K562 (cell line): ENCODE measurements around the gene MYO18A. TPM values are rescaled to one million over a fixed set of nuclear protein-coding genes. Genes with fewer than 3 reads are reported as not detected.
A peak's percentile ranks its signal among the peaks of the same experiment; 100 is the strongest.

Experiments used
- ATAC-seq: fragments of 200-7000 bp; cut with Tn5 transposase; 3 replicates; pipeline ENCODE4 v1.9.1; 2020; ENCODE audit warnings: moderate library complexity
- BruUV-seq: library from RNA; stranded (reverse); fragments of 400-500 nt; replicated peaks from 2 replicates; lab custom pipeline; 2021; lab: Mats Ljungman, UMichigan
- CTCF ChIA-PET: fragments of 300-600 bp; formaldehyde crosslinking; extraction: SDS; loops from one replicate; lab custom pipeline; 2021; ENCODE audit warnings: low intra/inter-chr PET ratio; lab: Yijun Ruan, JAX
- POLR2A ChIA-PET: fragments of 300-600, 350-650 bp; sonication (Branson Sonifier 250); formaldehyde crosslinking; extraction: SDS; loops from one replicate; lab custom pipeline; 2021; ENCODE audit warnings: antibody characterized with exemption, inconsistent platforms; lab: Yijun Ruan, JAX
- DNase-seq, 4 experiments: peaks; one replicate each; pipeline versions ENCODE4 v3.0.0 to v3.0.0-alpha.2; 2011 to 2018; ENCODE audit warnings: low spot score in 3 of 4, mixed read lengths in 3 of 4; ENCODE audit errors: extremely low read depth in 1 of 4
- FAIRE-seq: peaks from 2 replicates; lab custom pipeline; 2011; peaks lifted over from hg19 to GRCh38; lab: Jason Lieb, UNC
- H2AFZ ChIP-seq: 2 replicates; pipeline ENCODE4 v1.6.0; 2011; ENCODE audit warnings: low read depth, low read length, control low read depth, inconsistent platforms
- H3K27ac ChIP-seq: fragments of 200-600 bp; 3 replicates; pipeline ENCODE4 v1.8.0; 2011; ENCODE audit warnings: low read depth, mild to moderate bottlenecking, control low read depth, inconsistent platforms, low read length, moderate library complexity, mixed read lengths; ENCODE audit errors: extremely low read depth
- H3K27me3 ChIP-seq, 2 experiments: fragments of 300-600 bp in 1 of 2; 2 replicates in 1 of 2; 3 replicates in 1 of 2; pipeline versions ENCODE4 v1.6.0 to v1.8.0; 2011; ENCODE audit warnings: inconsistent platforms in 2 of 2, low read length in 2 of 2, mild to moderate bottlenecking in 1 of 2, mixed read lengths in 1 of 2, moderate library complexity in 1 of 2; ENCODE audit not compliant: control insufficient read depth in 2 of 2, insufficient read depth in 2 of 2
- H3K36me3 ChIP-seq: fragments of 300-600 bp; 3 replicates; pipeline ENCODE4 v1.8.0; 2011; ENCODE audit warnings: mild to moderate bottlenecking, low read length, inconsistent platforms; ENCODE audit not compliant: control insufficient read depth, insufficient read depth
- H3K4me1 ChIP-seq, 2 experiments: fragments of 200-600 bp in 1 of 2; replicated peaks in 1 of 2; 2 replicates in 1 of 2; 3 replicates in 1 of 2; pipeline versions ENCODE4 v1.5.1 to v1.8.0; 2011; ENCODE audit warnings: inconsistent platforms in 2 of 2, low read length in 2 of 2, mild to moderate bottlenecking in 1 of 2, mixed read lengths in 1 of 2, moderate library complexity in 1 of 2; ENCODE audit not compliant: control insufficient read depth in 2 of 2, insufficient read depth in 2 of 2
- H3K4me2 ChIP-seq: 2 replicates; pipeline ENCODE4 v1.6.1; 2011; ENCODE audit warnings: low read length, control low read depth, inconsistent platforms, mixed read lengths; ENCODE audit not compliant: insufficient read depth
- H3K4me3 ChIP-seq: fragments of 200-600 bp; sonication (generic), shearing (Covaris generic); 2 replicates; pipeline ENCODE4 v1.5.1; 2016; ENCODE audit warnings: control low read depth, inconsistent platforms
- H3K79me2 ChIP-seq: fragments of 200-600 bp; 3 replicates; pipeline ENCODE4 v1.8.0; 2011; ENCODE audit warnings: low read length, inconsistent platforms; ENCODE audit not compliant: control insufficient read depth, insufficient read depth
- H3K9ac ChIP-seq, 2 experiments: 2 replicates each; pipeline versions ENCODE4 v1.6.0 to v1.6.1; 2011; ENCODE audit warnings: low read depth in 2 of 2, low read length in 2 of 2, control low read depth in 1 of 2, inconsistent platforms in 1 of 2, mild to moderate bottlenecking in 1 of 2, mixed read lengths in 1 of 2; ENCODE audit not compliant: insufficient read depth in 1 of 2
- H3K9me1 ChIP-seq: one replicate; pipeline ENCODE4 v1.6.0; 2011; ENCODE audit warnings: inconsistent platforms, mild to moderate bottlenecking, low read length, moderate library complexity; ENCODE audit not compliant: control insufficient read depth, insufficient read depth
- H3K9me3 ChIP-seq: replicated peaks from 2 replicates; pipeline ENCODE4 v1.5.1; 2011; ENCODE audit warnings: low read depth, low read length, inconsistent platforms; ENCODE audit not compliant: control insufficient read depth, insufficient read depth
- H4K20me1 ChIP-seq: replicated peaks from 2 replicates; pipeline ENCODE4 v1.6.1; 2011; ENCODE audit warnings: low read length, inconsistent platforms, mixed read lengths; ENCODE audit not compliant: control insufficient read depth, insufficient read depth
- BHLHE40 ChIP-seq: IDR thresholded peaks from 2 replicates; pipeline ENCODE4 v1.6.1; 2011; ENCODE audit warnings: low read length, improper control_type of control experiment
- BMI1 ChIP-seq: fragments of 150-350 bp; IDR thresholded peaks from 2 replicates; pipeline ENCODE4 v1.6.1; 2014; ENCODE audit warnings: low read length
- CHD1 ChIP-seq: fragments of 200-600 bp; sonication (generic); IDR thresholded peaks from one replicate; pipeline ENCODE4 v1.6.1; 2012; ENCODE audit warnings: mild to moderate bottlenecking, moderate library complexity, low read length, inconsistent platforms
- GATAD2B ChIP-seq: fragments of 450-650 bp; IDR thresholded peaks from 2 replicates; pipeline ENCODE4 v1.6.1; 2017; ENCODE audit warnings: mild to moderate bottlenecking, borderline replicate concordance
- HES1 ChIP-seq: fragments of 450-650 bp; IDR thresholded peaks from 2 replicates; pipeline ENCODE4 v1.6.1; 2016; ENCODE audit warnings: low read depth, mild to moderate bottlenecking, moderate library complexity
- JUND ChIP-seq, 2 experiments: IDR thresholded peaks; 2 replicates in 1 of 2; 3 replicates in 1 of 2; pipeline ENCODE4 v1.6.1; 2011; ENCODE audit warnings: borderline replicate concordance in 2 of 2, low read depth in 2 of 2, low read length in 2 of 2, improper control_type of control experiment in 1 of 2, missing biosample characterization in 1 of 2, missing genetic modification characterization in 1 of 2, missing genetic modification reagents in 1 of 2
- MTF1 ChIP-seq: fragments of 250-450 bp; sonication (Bioruptor Pico); IDR thresholded peaks from 2 replicates; pipeline ENCODE4 v1.9.0; 2021; ENCODE audit warnings: moderate library complexity, mild to moderate bottlenecking, inconsistent platforms, borderline replicate concordance
- PHF8 ChIP-seq: fragments of 200-600 bp; sonication (generic); IDR thresholded peaks from 2 replicates; pipeline ENCODE4 v1.6.1; 2012; ENCODE audit warnings: mixed run types, mild to moderate bottlenecking, inconsistent platforms, low read length, moderate library complexity, borderline replicate concordance
- SNAPC5 ChIP-seq: fragments of 250-450 bp; sonication (Bioruptor Pico); IDR thresholded peaks from 2 replicates; pipeline ENCODE4 v1.8.0; 2021; ENCODE audit warnings: moderate library complexity, mild to moderate bottlenecking, inconsistent platforms
- SUPT5H ChIP-seq: fragments of 450-650 bp; IDR thresholded peaks from 2 replicates; pipeline ENCODE4 v1.6.1; 2016
- TOE1 ChIP-seq, 2 experiments: fragments of 450-650 bp in 1 of 2; sonication (generic) in 1 of 2; formaldehyde crosslinking in 1 of 2; IDR thresholded peaks; 2 replicates each; pipeline versions ENCODE4 v1.7.1 to v1.8.0; 2016 to 2022; ENCODE audit warnings: borderline replicate concordance in 2 of 2, mild to moderate bottlenecking in 2 of 2, antibody characterized with exemption in 1 of 2, inconsistent platforms in 1 of 2, low read depth in 1 of 2, missing genetic modification reagents in 1 of 2, moderate library complexity in 1 of 2
- XRCC5 ChIP-seq: fragments of 200-400 bp; formaldehyde crosslinking; IDR thresholded peaks from 2 replicates; pipeline ENCODE4 v1.6.1; 2017; ENCODE audit warnings: low read depth, mild to moderate bottlenecking, low read length
- ZNF224 ChIP-seq: sonication (generic); formaldehyde crosslinking; IDR thresholded peaks from 2 replicates; pipeline ENCODE4 v1.8.0; 2022; ENCODE audit warnings: mild to moderate bottlenecking, missing genetic modification reagents
- ZNF444 ChIP-seq: fragments of 250-450 bp; sonication (Bioruptor Pico); IDR thresholded peaks from 2 replicates; pipeline ENCODE4 v1.4.0; 2020; ENCODE audit warnings: mild to moderate bottlenecking, moderate library complexity
- ZNF785 ChIP-seq: fragments of 250-450 bp; sonication (Bioruptor Pico); IDR thresholded peaks from 2 replicates; pipeline ENCODE4 v1.4.0; 2020; ENCODE audit warnings: mild to moderate bottlenecking
- WGBS: fragments of 100-300 bp; shearing (Covaris generic); methylation state at CpG from one replicate; pipeline ENCODE4 v1.1.6; 2016; ENCODE audit warnings: low coverage, mixed read lengths; ENCODE audit not compliant: insufficient coverage; ENCODE audit errors: missing lambda C conversion rate; 5-methylcytosine and 5-hydroxymethylcytosine counted together
- in situ Hi-C: fragments of 300-500 bp; cut with MboI; formaldehyde crosslinking; loops from 4 replicates; pipeline ENCODE4 v1.15.0; 2018; ENCODE audit warnings: inconsistent platforms, mixed read lengths
- intact Hi-C: fragments of 100-400 bp; cut with micrococcal nuclease; formaldehyde crosslinking; loops from 2 replicates; pipeline ENCODE4 v1.14.2; 2022
- polyA plus RNA-seq, 8 experiments: library from polyadenylated mRNA; depleted of rRNA in 4 of 8; stranded (reverse) in 5 of 8; unstranded in 3 of 8; fragments of >200 nt; fragmentation: Nextera tagmentation in 2 of 8; fragmentation: Illumina TruSeq in 1 of 8; extraction: Ambion mirVana in 2 of 8; extraction: Trizol in 1 of 8; gene quantifications; 2 replicates each; pipeline versions ENCODE4 v1.2.1 to v1.2.3, GENCODE V29; 2011 to 2014; ENCODE audit warnings: inconsistent platforms in 1 of 8, missing spikeins in 1 of 8
- total RNA-seq, 7 experiments: library from RNA; depleted of rRNA in 6 of 7; stranded (reverse); fragments of >200 nt in 6 of 7; fragmentation: Illumina TruSeq in 2 of 7; extraction: Trizol in 2 of 7; gene quantifications; 2 replicates each; pipeline versions ENCODE4 v1.2.1 to v1.2.3, GENCODE V29; 2011 to 2021; ENCODE audit warnings: low replicate concordance in 1 of 7
- TF ChIP-seq, protein P1 (sequence below): sonication (generic); formaldehyde crosslinking; IDR thresholded peaks from 2 replicates; pipeline ENCODE4 v1.8.0; 2022; ENCODE audit warnings: missing genetic modification reagents, mild to moderate bottlenecking, moderate library complexity, borderline replicate concordance
- TF ChIP-seq, protein P2 (sequence below): sonication (generic); formaldehyde crosslinking; IDR thresholded peaks from 2 replicates; pipeline ENCODE4 v1.8.0; 2022; ENCODE audit warnings: missing genetic modification reagents, mild to moderate bottlenecking, borderline replicate concordance

Gene MYO18A
- total and polyA plus RNA-seq, 9 of the 15 experiments (the other 6 are each of a cell fraction or from before 2014, with no cell fraction given): 2.5 to 65.4 (median 17.1) TPM

GRCh38 chr17:29131814-29132682 is 48.1 kb downstream of the MYO18A start (continued):
- TF ChIP-seq, protein P1, sequence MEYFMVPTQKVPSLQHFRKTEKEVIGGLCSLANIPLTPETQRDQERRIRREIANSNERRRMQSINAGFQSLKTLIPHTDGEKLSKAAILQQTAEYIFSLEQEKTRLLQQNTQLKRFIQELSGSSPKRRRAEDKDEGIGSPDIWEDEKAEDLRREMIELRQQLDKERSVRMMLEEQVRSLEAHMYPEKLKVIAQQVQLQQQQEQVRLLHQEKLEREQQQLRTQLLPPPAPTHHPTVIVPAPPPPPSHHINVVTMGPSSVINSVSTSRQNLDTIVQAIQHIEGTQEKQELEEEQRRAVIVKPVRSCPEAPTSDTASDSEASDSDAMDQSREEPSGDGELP (CRISPR knock-in tag): peak; percentile 13; the same call in 1 of the 2 replicates
- TF ChIP-seq JUND (IDR thresholded peaks at IDR 0.05; ENCODE audit: borderline replicate concordance, low read depth, low read length) (peak; percentile 26; the same call in 1 of the 2 replicates), JUND (tag; IDR thresholded peaks at IDR 0.05; ENCODE audit: borderline replicate concordance, low read depth, low read length) (peak; percentile 21; the same call in 1 of the 3 replicates), ZNF785 (CRISPR knock-in tag) (no peak)
- TF ChIP-seq, all 486 proteins: peak for 8

- ATAC-seq (no peak), DNase-seq (no peak), FAIRE-seq (no peak)
- peaks cover 4% of the 10 kb centered on the region; the same call in 2 of the 3 replicates for H3K36me3 ChIP-seq
- in situ Hi-C loops (no loop called here), intact Hi-C loops (no loop called here)
- H3K9ac ChIP-seq: no peak overlapping the region
- POLR2A ChIA-PET: interaction anchor here (0.6 to 1.6 kb wide), 3 partner anchors 11 to 19 kb away, joined by 3 to 4 read pairs (median 4); no protein-coding TSS in a partner anchor
- no TSS peak for BruUV-seq
- H3K27me3 ChIP-seq: no peaks in the 10 kb centered on the region
- H3K4me1 ChIP-seq: peaks cover 41 to 58% of the 10 kb centered on the region in 2 experiments
- no peaks in the 10 kb centered on the region for H3K9me3 ChIP-seq
- H4K20me1 ChIP-seq: peaks cover 38% of the 10 kb centered on the region; the same call in 1 of the 2 replicates
- CTCF ChIA-PET: no interaction called here
- peaks cover 4% of the 10 kb centered on the region for H3K9me1 ChIP-seq
- no peak overlapping the region; the same call in 2 of the 3 replicates for H3K27ac ChIP-seq
- 88% methylated on average over 4 of the region's 4 CpGs for WGBS
- H3K79me2 ChIP-seq: peaks cover 37% of the 10 kb centered on the region
- no peak overlapping the region for H2AFZ ChIP-seq
- H3K4me3 ChIP-seq: no peak overlapping the region
- H3K4me2 ChIP-seq: no peak overlapping the region
- TF ChIP-seq TOE1 (IDR thresholded peaks at IDR 0.05; ENCODE audit: borderline replicate concordance) (no peak), TOE1 (CRISPR knock-in tag; IDR thresholded peaks at IDR 0.05; ENCODE audit: borderline replicate concordance, low read depth) (no peak), GATAD2B (no peak), BMI1 (no peak), MTF1 (CRISPR knock-in tag) (no peak), HES1 (no peak), BHLHE40 (no peak), ZNF224 (CRISPR knock-in tag) (no peak), SUPT5H (no peak), PHF8 (no peak), XRCC5 (no peak), ZNF444 (CRISPR knock-in tag) (no peak), CHD1 (no peak), SNAPC5 (CRISPR knock-in tag) (no peak)
- TF ChIP-seq, protein P2, sequence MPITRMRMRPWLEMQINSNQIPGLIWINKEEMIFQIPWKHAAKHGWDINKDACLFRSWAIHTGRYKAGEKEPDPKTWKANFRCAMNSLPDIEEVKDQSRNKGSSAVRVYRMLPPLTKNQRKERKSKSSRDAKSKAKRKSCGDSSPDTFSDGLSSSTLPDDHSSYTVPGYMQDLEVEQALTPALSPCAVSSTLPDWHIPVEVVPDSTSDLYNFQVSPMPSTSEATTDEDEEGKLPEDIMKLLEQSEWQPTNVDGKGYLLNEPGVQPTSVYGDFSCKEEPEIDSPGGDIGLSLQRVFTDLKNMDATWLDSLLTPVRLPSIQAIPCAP: no peak
Observed at GRCh38 chr17:29129731-29130130, 50.5 kb downstream of the MYO18A start.
